ENCODE measurements around the gene CTDNEP1. TPM values are rescaled to one million over a fixed set of nuclear protein-coding genes. Genes with fewer than 3 reads are reported as not detected.

The CTDNEP1 gene
- polyA plus RNA-seq, 6 donors from 2014 or later = 44.6 to 90.2 (median 53.0) TPM

- peaks cover 12 to 27% (median 22%) of the 10 kb centered on the region in 3 donors for H3K4me1 Mint-ChIP-seq
- H3K9me3 Mint-ChIP-seq = no peaks in the 10 kb centered on the region
- peaks cover 26 to 85% (median 50%) of the 10 kb centered on the region in 3 donors for H3K27me3 Mint-ChIP-seq
- H3K4me3 Mint-ChIP-seq = no peak overlapping the region
- DNase-seq = no peak
- no peak overlapping the region for H3K27ac Mint-ChIP-seq
- no peak for ATAC-seq (ENCODE audit: low read depth in 2 of 2)
- no peaks in the 10 kb centered on the region for H3K36me3 Mint-ChIP-seq
Measured at GRCh38 chr17:7285679-7286078, 34.1 kb upstream of the CTDNEP1 start.

- H3K4me1 Mint-ChIP-seq = peaks cover 18 to 35% (median 29%) of the 10 kb centered on the region in 3 donors
- DNase-seq (no peak), ATAC-seq (ENCODE audit: low read depth in 2 of 2) (no peak)
- no peak overlapping the region for H3K27ac Mint-ChIP-seq
- no peaks in the 10 kb centered on the region for H3K36me3 Mint-ChIP-seq
- peaks cover 26 to 77% (median 42%) of the 10 kb centered on the region in 3 donors for H3K27me3 Mint-ChIP-seq
- H3K9me3 Mint-ChIP-seq = no peaks in the 10 kb centered on the region
- no peak overlapping the region for H3K4me3 Mint-ChIP-seq
Measured at GRCh38 chr17:7284911-7285310, 33.4 kb upstream of the CTDNEP1 start.

- Mint-ChIP-seq H3K27ac (peak overlapping the region in 1 of 6 donors; percentile 86), H3K4me3 (peak overlapping the region in 3 of 8 donors; percentile 44 to 81 (median 64)), H3K36me3 (no peaks in the 10 kb centered on the region), H3K4me1 (peaks cover 18 to 37% (median 30%) of the 10 kb centered on the region in 3 donors), H3K27me3 (peaks cover 26 to 72% (median 37%) of the 10 kb centered on the region in 3 donors), H3K9me3 (no peaks in the 10 kb centered on the region)
- DNase-seq = no peak
- ATAC-seq (ENCODE audit: low read depth in 2 of 2) = no peak
Measured at GRCh38 chr17:7283471-7284216, 32.1 kb upstream of the CTDNEP1 start.

- Mint-ChIP-seq H3K4me1 (peaks cover 18 to 37% (median 30%) of the 10 kb centered on the region in 3 donors), H3K4me3 (peak overlapping the region in 7 of 8 donors; percentile 3 to 80 (median 60)), H3K27me3 (peaks cover 19 to 64% (median 29%) of the 10 kb centered on the region in 3 donors), H3K36me3 (no peaks in the 10 kb centered on the region), H3K9me3 (no peaks in the 10 kb centered on the region), H3K27ac (peak overlapping the region in 1 of 6 donors; percentile 42)
- DNase-seq = no peak
- no peak for ATAC-seq (ENCODE audit: low read depth in 2 of 2)
Measured at GRCh38 chr17:7282752-7283321, 31.3 kb upstream of the CTDNEP1 start.

GRCh38 chr17:7281953-7282751 lies 30.6 kb upstream of the CTDNEP1 start:
- Mint-ChIP-seq H3K36me3 (no peaks in the 10 kb centered on the region), H3K27ac (peak overlapping the region in 3 of 6 donors; percentile 26 to 64 (median 42)), H3K9me3 (no peaks in the 10 kb centered on the region), H3K4me1 (peaks cover 18 to 37% (median 30%) of the 10 kb centered on the region in 3 donors), H3K4me3 (peak overlapping the region; percentile 80 to 92 (median 87)), H3K27me3 (peaks cover 18 to 58% (median 29%) of the 10 kb centered on the region in 3 donors)
- DNase-seq (no peak), ATAC-seq (ENCODE audit: low read depth in 2 of 2) (no peak)

- no peaks in the 10 kb centered on the region for H3K36me3 Mint-ChIP-seq
- ATAC-seq (ENCODE audit: low read depth in 2 of 2) (peak; percentile 60 to 68), DNase-seq (peak; percentile 73)
- H3K9me3 Mint-ChIP-seq = no peaks in the 10 kb centered on the region
- H3K4me3 Mint-ChIP-seq = peak within 1 kb of the TSS; percentile 80 to 92 (median 88)
- H3K4me1 Mint-ChIP-seq = peaks cover 18 to 37% (median 26%) of the 10 kb centered on the region in 3 donors
- peak within 1 kb of the TSS; percentile 64 to 96 (median 90) for H3K27ac Mint-ChIP-seq
- H3K27me3 Mint-ChIP-seq = peaks cover 16 to 50% (median 24%) of the 10 kb centered on the region in 3 donors
Measured at GRCh38 chr17:7281074-7281952, 29.8 kb upstream of the CTDNEP1 start, which contains the start of gene SLC2A4. Gene SLC2A4 (plus strand): TSS chr17:7281718. CDS start chr17:7281935, 217 bp downstream.

GRCh38 chr17:7280519-7281073 lies 29.1 kb upstream of the CTDNEP1 start:
- ATAC-seq (ENCODE audit: low read depth in 2 of 2) = peak; percentile 83 to 84
- peaks cover 10 to 44% (median 20%) of the 10 kb centered on the region in 3 donors for H3K27me3 Mint-ChIP-seq
- H3K4me3 Mint-ChIP-seq = peak overlapping the region; percentile 80 to 92 (median 88)
- peaks cover 18 to 37% (median 26%) of the 10 kb centered on the region in 3 donors for H3K4me1 Mint-ChIP-seq
- peak overlapping the region; percentile 44 to 96 (median 88) for H3K27ac Mint-ChIP-seq
- no peaks in the 10 kb centered on the region for H3K9me3 Mint-ChIP-seq
- no peaks in the 10 kb centered on the region for H3K36me3 Mint-ChIP-seq
- DNase-seq = peak; percentile 85

GRCh38 chr17:7279448-7279847 lies 27.9 kb upstream of the CTDNEP1 start:
- H3K27me3 Mint-ChIP-seq = peaks cover 10 to 33% (median 20%) of the 10 kb centered on the region in 3 donors
- ATAC-seq (ENCODE audit: low read depth in 2 of 2) (no peak), DNase-seq (no peak)
- H3K36me3 Mint-ChIP-seq = no peaks in the 10 kb centered on the region
- no peaks in the 10 kb centered on the region for H3K9me3 Mint-ChIP-seq
- H3K27ac Mint-ChIP-seq = peak overlapping the region in 1 of 6 donors; percentile 29
- H3K4me3 Mint-ChIP-seq = peak overlapping the region in 1 of 8 donors; percentile 5
- peaks cover 18 to 37% (median 26%) of the 10 kb centered on the region in 3 donors for H3K4me1 Mint-ChIP-seq

- no peak overlapping the region for H3K4me3 Mint-ChIP-seq
- no peaks in the 10 kb centered on the region for H3K9me3 Mint-ChIP-seq
- no peak for ATAC-seq (ENCODE audit: low read depth in 2 of 2)
- peaks cover 13 to 44% (median 32%) of the 10 kb centered on the region in 3 donors for H3K27me3 Mint-ChIP-seq
- H3K4me1 Mint-ChIP-seq = peaks cover 15 to 19% (median 17%) of the 10 kb centered on the region in 3 donors
- H3K27ac Mint-ChIP-seq = no peak overlapping the region
- no peak for DNase-seq
- H3K36me3 Mint-ChIP-seq = no peaks in the 10 kb centered on the region
Measured at GRCh38 chr17:7266784-7267183, 15.2 kb upstream of the CTDNEP1 start.

- peaks cover 15 to 31% (median 17%) of the 10 kb centered on the region in 3 donors for H3K4me1 Mint-ChIP-seq
- no peak for DNase-seq
- H3K9me3 Mint-ChIP-seq = no peaks in the 10 kb centered on the region
- no peaks in the 10 kb centered on the region for H3K36me3 Mint-ChIP-seq
- H3K27me3 Mint-ChIP-seq = peaks cover 4 to 28% (median 18%) of the 10 kb centered on the region in 3 donors
- H3K4me3 Mint-ChIP-seq = peak overlapping the region in 6 of 8 donors; percentile 76 to 88 (median 87)
- no peak for ATAC-seq (ENCODE audit: low read depth in 2 of 2)
- H3K27ac Mint-ChIP-seq = peak overlapping the region in 1 of 6 donors; percentile 75
Measured at GRCh38 chr17:7263801-7264078, 12.2 kb upstream of the CTDNEP1 start.

- Mint-ChIP-seq H3K4me1 (peaks cover 15 to 31% (median 17%) of the 10 kb centered on the region in 3 donors), H3K27ac (peak overlapping the region in 5 of 6 donors; percentile 1 to 90 (median 75)), H3K36me3 (no peaks in the 10 kb centered on the region), H3K4me3 (peak overlapping the region; percentile 76 to 88 (median 87)), H3K27me3 (peaks cover 4 to 28% (median 18%) of the 10 kb centered on the region in 3 donors), H3K9me3 (no peaks in the 10 kb centered on the region)
- ATAC-seq (ENCODE audit: low read depth in 2 of 2) (peak; percentile 23 to 24), DNase-seq (no peak)
Measured at GRCh38 chr17:7262935-7263800, 11.6 kb upstream of the CTDNEP1 start.

Measured in naive B cell (primary cell).